T-helper 9 cell (primary cell): ENCODE results near the gene PTPRD.

Source experiments
- DNase-seq: peaks from one replicate; pipeline ENCODE4 v3.0.0-alpha.2; 2020

PTPRD gene

DNA sequence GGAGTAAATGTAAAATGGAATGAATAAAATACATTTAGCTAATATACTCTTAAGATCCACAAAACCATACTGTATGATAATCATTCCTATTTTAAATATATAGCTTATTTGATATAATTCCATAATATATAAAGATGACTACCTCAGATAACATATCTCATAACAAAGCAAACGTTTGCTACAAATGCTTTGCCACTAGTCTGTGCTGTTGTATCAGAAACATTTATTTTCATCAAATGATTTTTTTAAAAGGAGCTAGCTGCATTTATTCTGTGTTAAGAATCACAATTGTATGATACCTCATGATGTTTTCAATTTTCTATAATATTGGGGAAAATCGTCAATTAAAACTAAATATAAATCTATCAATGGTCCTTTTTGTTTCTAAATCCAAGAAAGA lies 567.2 kb downstream of the PTPRD start:
- DNase-seq: no peak

DNA sequence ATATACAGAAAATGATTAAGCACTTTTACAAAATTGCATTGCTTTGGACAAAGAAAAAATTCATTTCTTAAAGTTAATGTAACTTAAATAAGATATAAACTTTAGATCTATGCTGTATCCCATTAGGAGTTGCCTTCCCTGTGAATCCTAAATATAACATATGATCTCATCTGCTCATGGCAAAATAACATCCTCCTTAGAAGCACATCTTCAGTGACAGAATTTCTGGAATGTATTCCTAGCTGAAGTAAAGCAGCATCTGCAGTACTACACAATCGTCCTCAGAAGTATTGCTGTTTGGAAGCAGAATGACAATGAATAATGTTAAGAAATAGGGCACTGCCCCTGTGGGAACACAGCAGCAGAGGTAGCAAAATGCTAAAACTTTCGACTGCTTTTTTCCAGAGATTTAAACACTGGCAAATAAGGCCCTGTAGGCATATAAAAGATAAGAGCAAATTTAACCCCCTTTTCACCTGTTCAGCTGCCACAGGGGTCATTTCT lies 571.0 kb downstream of the PTPRD start:
- DNase-seq: no peak

- DNase-seq: no peak
Measured at GRCh38 chr9:10036095-10036494, 576.7 kb downstream of the PTPRD start.

GRCh38 chr9:10032166-10032565 lies 580.6 kb downstream of the PTPRD start:
- DNase-seq: no peak

GRCh38 chr9:10026443-10026984 lies 586.3 kb downstream of the PTPRD start:
- no peak for DNase-seq

DNA sequence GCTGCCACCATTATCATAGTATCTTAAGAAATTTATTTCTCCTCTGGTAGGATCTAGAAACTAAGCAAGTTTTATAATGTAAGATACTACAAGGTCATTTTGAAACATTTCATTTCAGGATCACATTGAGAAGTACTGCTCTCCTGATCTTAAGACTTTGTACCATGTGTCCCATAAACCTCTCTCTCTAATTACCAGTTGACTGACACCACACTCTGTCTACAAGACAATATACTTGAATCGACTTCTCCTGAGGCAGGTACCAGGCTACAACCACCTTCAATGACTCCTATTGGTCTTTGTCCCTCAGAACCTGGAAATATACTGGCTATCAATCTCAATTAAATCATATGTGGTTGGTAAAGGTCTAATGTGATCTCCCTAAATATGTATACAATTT lies 597.0 kb downstream of the PTPRD start:
- DNase-seq: no peak

GRCh38 chr9:10014889-10015288 lies 597.9 kb downstream of the PTPRD start:
- no peak for DNase-seq

DNA sequence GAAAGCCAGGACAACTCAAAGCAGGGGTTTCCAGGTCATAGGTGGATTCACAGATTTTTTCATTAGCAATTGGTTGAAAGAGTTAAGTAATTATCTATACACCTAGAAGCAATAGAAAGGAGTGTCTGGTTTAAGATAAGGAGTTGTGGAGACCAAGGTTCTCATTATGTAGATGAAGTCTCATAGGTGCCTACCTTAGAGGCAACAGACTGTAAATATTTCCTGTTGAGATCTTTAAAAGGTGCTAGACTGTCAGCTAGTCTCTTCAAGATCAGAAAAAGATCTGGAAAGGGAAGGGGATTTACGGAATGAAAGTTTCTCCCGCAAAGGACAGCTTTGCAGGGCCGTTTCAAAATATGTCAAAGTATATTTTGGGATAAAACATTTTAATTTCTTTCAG lies 603.4 kb downstream of the PTPRD start:
- no peak for DNase-seq

GRCh38 chr9:10008101-10008799 lies 604.6 kb downstream of the PTPRD start:
- no peak for DNase-seq

DNA sequence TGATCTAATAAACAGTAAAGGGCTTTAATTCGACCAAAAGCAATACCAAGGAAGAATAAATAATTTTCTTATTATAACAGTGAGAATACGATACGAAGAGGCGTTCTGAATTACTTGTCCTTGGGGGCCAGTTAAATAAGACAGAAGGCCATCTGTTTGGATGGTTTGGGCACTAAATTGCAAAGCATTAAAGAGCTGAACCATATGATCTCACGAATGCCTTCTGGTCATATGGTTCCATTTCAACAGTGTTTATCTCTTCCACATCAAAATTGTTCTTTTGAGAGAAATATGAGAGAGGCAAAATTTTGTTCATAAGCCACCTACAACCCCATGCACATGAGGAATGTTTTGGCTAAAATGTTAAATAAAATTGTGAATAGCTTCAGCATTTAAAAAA lies 605.4 kb downstream of the PTPRD start:
- DNase-seq: no peak

DNA sequence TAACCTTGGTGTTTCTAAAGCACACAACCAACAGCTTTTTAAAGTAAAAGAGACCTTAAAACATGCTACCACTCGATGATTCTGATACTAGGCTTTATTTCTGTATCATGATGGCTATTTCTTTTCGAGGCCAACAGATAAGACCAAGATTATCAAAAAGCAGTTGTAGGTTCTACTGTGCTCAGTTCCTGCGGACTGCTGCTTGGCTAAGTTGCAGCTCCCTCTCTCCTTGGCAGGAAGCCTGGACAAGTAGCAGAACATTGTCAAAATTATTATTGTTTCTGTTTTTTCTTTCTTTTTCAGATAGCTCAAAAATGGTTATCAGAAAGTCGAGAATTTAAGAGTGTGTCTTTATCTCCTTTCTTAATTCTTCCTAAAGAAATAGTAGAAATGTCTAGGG lies 607.6 kb downstream of the PTPRD start:
- no peak for DNase-seq

GRCh38 chr9:10003047-10003446 lies 609.8 kb downstream of the PTPRD start:
- no peak for DNase-seq

- no peak for DNase-seq
Measured at GRCh38 chr9:10000669-10001068, 612.1 kb downstream of the PTPRD start.

DNA sequence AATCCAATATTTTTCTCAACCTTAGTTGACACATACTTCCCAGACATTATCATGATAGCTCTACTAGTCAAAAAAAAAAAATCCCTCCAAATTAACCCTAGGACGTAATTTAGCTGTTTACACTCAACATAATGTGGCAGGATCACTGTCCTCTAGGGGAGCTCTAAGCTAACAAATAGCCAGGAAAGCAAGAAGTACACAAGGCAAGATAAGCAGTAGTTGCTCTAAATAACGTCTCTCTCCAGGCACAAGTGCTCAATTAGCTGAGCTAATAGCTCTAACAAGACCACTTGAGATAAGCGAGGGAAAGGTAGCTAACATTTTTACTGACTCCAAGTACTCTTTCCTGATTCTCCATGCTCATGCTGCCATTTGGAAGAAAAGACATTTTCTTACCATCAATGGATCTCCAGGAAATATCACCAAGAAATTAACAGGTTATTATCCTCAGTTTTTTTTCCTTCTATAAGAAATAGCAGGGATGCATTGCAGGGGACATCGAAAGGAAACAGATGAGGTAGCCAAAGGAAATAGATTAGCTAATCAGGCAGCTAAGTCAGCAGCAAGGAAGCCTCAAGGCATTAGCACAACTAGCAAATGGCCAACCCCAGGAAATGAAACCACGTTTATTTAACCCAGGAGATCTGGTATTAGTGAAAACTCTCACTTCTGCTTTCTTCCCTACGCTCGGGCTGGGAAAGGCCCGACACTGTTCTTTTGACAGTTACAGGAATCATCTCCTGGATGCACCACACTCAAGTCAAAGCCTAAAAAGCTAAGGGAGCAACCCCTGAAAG lies 614.1 kb downstream of the PTPRD start:
- DNase-seq: no peak

- DNase-seq: no peak
Measured at GRCh38 chr9:9997585-9997984, 615.2 kb downstream of the PTPRD start.

GRCh38 chr9:9996259-9996658 lies 616.5 kb downstream of the PTPRD start:
- DNase-seq: no peak

DNA sequence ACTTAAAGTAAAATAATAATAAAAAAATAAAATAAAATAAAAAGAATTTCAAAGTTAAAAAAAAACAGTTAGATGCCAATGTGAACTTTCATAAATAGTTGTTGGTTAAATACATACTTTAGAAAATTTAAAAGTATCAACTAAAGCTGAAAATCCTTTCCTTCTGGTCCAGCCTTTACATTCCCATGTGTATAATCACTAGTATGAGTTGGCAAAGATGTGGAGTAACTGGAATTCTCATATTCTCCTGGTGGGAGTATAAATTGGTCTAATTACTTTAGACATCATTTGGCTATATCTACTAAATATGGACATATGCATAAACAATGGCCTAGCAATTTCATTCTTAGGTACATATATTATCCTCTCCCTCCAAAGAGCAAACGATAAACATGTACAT lies 619.9 kb downstream of the PTPRD start:
- no peak for DNase-seq

- no peak for DNase-seq
Measured at GRCh38 chr9:9973062-9973461, 639.7 kb downstream of the PTPRD start.

DNA sequence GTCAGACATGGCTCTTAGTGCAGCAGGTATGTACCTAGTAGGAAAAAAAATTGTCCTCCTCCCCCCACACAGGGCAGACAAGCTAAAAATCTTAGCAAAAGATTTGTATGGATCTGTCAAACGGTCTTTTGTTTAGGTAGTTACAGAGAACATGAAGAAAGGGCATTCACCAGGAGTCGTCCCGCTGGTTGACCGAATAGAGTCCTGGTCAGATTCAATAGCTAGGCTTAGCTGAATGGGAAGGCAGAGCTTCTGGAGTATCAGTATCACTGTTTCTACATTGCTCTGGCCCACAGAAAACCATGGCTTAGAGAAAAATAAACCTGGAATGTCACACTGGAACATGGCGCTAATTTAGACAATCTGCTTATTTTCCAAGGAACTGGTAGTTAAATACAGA lies 642.3 kb downstream of the PTPRD start:
- no peak for DNase-seq

DNA sequence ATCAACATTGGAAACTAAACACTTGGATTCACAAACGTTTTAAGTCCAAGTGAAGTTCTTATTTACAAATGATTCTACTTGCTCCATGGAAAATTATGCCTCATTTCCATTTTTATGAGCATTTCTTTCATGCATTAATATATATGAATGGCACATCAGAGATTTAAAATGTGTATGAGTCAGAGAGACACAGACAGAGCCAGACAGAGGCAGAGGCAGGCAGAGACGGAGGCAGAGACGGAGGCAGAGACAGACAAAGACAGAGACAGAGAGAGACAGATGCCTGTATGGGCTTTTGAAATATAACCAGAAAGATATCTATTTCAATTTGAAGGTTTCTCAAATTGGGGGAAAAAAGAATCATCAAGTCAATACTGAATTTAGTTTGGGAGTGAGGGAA lies 649.0 kb downstream of the PTPRD start:
- DNase-seq: no peak

GRCh38 chr9:9961934-9962333 lies 650.9 kb downstream of the PTPRD start:
- DNase-seq: no peak

DNA sequence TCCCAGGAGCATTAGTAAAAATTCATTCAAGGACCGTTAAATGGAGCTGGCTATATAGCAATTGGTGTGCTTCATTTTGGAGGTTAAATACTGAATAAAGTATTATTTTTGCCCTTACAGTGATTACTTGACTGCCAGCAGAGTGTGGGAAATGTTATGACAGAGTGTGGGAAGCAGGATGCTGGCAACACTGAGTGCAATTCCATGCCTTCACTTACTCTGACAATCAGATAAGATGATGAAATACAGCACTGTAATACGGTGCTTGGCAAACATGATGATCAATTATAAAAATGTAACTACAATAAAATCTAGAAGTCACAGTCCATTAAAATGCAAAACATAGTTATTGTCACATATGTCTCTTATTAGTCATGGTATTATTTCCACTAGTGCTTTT lies 651.3 kb downstream of the PTPRD start:
- DNase-seq: no peak

GRCh38 chr9:9951556-9952160 lies 661.1 kb downstream of the PTPRD start:
- no peak for DNase-seq

GRCh38 chr9:9950813-9951212 lies 662.0 kb downstream of the PTPRD start:
- DNase-seq: no peak
